Lung (tissue), 12 donors: ENCODE results near the gene SLC5A9. TPM values are rescaled to one million over a fixed set of nuclear protein-coding genes. Genes with fewer than 3 reads are reported as not detected.

Experiments
- ATAC-seq: fragments of 200-7000 bp; cut with Tn5 transposase; one replicate; pipeline ENCODE4 v1.9.1; 2020; ENCODE audit warnings: moderate number of reproducible peaks; ENCODE audit not compliant: insufficient read depth, low FRiP score
- DNase-seq, 3 donors: peaks; one replicate each; pipeline ENCODE4 v3.0.0-alpha.2; 2013 to 2017
- H3K27ac ChIP-seq, 2 donors: one replicate each; pipeline ENCODE4 v1.5.1; 2013; ENCODE audit warnings: mild to moderate bottlenecking in 2 of 2, moderate library complexity in 2 of 2, control low read depth in 1 of 2, inconsistent platforms in 1 of 2, low read depth in 1 of 2, low read length in 1 of 2
- H3K27me3 ChIP-seq, 3 donors: one replicate each; pipeline ENCODE4 v1.5.1; 2013; ENCODE audit warnings: low read length in 2 of 3; ENCODE audit not compliant: control insufficient read depth in 3 of 3, insufficient read depth in 3 of 3
- H3K36me3 ChIP-seq, 4 donors: one replicate each; pipeline ENCODE4 v1.5.1; 2013; ENCODE audit warnings: low read length in 4 of 4, mild to moderate bottlenecking in 1 of 4, moderate library complexity in 1 of 4; ENCODE audit not compliant: control insufficient read depth in 4 of 4, insufficient read depth in 4 of 4
- H3K4me1 ChIP-seq, 5 donors: one replicate each; pipeline ENCODE4 v1.5.1; 2013; ENCODE audit warnings: low read length in 5 of 5, mild to moderate bottlenecking in 2 of 5, moderate library complexity in 1 of 5; ENCODE audit not compliant: control insufficient read depth in 5 of 5, insufficient read depth in 5 of 5
- H3K4me3 ChIP-seq: one replicate; pipeline ENCODE4 v1.5.1; 2013; ENCODE audit warnings: mild to moderate bottlenecking, control low read depth, moderate library complexity
- H3K9ac ChIP-seq, 2 donors: one replicate each; pipeline ENCODE4 v1.5.1; 2013; ENCODE audit warnings: low read length in 2 of 2, control low read depth in 1 of 2; ENCODE audit not compliant: insufficient read depth in 1 of 2
- H3K9me3 ChIP-seq, 4 donors: one replicate each; pipeline ENCODE4 v1.5.1; 2013; ENCODE audit warnings: low read length in 3 of 4, mild to moderate bottlenecking in 1 of 4, moderate library complexity in 1 of 4; ENCODE audit not compliant: control insufficient read depth in 4 of 4, insufficient read depth in 3 of 4
- WGBS, 2 donors: extraction: QIAGEN DNeasy Blood & Tissue Kit; methylation state at CpG; one replicate each; pipeline ENCODE4 v1.1.7; 2013; 5-methylcytosine and 5-hydroxymethylcytosine counted together
- polyA plus RNA-seq, 2 donors: library from polyadenylated mRNA; stranded (reverse); fragments of 200-250 nt; gene quantifications; one replicate each; pipeline ENCODE4 v1.2.1, GENCODE V29; 2013
- total RNA-seq, 2 donors: library from RNA; depleted of rRNA in 1 of 2; stranded (reverse); fragments of >200 nt in 1 of 2; gene quantifications; one replicate each; pipeline ENCODE4 v1.2.1, GENCODE V29; 2014 to 2021
- TF ChIP-seq, protein P1 (sequence below): IDR thresholded peaks from 2 replicates; pipeline ENCODE4 v1.5.1; 2012; ENCODE audit warnings: mild to moderate bottlenecking; ENCODE audit errors: control extremely low read depth, extremely low read depth
- donor health status: control.
- donor health status: control.
- donor health status: Bipolar disorder and iron deficiency.
- donor health status: healthy.
- donor health status: DM: yes; HTN: yes; CAD: no.

SLC5A9 gene
- total and polyA plus RNA-seq, 4 donors = 1.4 to 20.3 (median 3.0) TPM

DNA sequence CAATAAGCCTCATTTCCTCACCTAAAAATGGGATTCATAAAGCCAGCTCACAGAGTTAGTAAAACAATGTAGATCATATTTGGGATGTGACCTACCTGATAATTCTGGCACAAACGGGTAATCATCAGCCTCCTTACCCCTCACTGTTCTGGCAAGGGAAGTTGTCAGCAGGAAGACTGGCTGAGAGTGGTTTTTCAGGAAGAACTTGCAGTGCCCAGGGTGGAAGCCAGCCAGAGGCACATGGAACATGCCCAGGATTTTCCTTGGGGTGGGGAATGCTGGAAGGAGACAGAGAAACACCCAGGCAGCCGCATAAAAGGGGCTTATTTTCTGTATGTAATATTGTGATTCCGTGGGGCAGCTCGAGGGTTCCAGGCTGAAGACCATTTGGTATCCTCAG lies 7.7 kb upstream of the SLC5A9 start:
- ATAC-seq = no peak
- peak in 1 of 3 donors; percentile 34 for DNase-seq
- Histone ChIP-seq H3K27ac (peak overlapping the region in 1 of 2 donors; percentile 17), H3K4me1 (peaks cover 0 to 4% (median 0%) of the 10 kb centered on the region in 5 donors), H3K4me3 (no peak overlapping the region), H3K9me3 (no peaks in the 10 kb centered on the region), H3K9ac (no peak overlapping the region), H3K36me3 (no peaks in the 10 kb centered on the region), H3K27me3 (no peaks in the 10 kb centered on the region)
- 74 to 83% methylated on average over 4 of the region's 4 CpGs for WGBS, 2 donors
- TF ChIP-seq, protein P1, sequence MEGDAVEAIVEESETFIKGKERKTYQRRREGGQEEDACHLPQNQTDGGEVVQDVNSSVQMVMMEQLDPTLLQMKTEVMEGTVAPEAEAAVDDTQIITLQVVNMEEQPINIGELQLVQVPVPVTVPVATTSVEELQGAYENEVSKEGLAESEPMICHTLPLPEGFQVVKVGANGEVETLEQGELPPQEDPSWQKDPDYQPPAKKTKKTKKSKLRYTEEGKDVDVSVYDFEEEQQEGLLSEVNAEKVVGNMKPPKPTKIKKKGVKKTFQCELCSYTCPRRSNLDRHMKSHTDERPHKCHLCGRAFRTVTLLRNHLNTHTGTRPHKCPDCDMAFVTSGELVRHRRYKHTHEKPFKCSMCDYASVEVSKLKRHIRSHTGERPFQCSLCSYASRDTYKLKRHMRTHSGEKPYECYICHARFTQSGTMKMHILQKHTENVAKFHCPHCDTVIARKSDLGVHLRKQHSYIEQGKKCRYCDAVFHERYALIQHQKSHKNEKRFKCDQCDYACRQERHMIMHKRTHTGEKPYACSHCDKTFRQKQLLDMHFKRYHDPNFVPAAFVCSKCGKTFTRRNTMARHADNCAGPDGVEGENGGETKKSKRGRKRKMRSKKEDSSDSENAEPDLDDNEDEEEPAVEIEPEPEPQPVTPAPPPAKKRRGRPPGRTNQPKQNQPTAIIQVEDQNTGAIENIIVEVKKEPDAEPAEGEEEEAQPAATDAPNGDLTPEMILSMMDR = no peak

DNA sequence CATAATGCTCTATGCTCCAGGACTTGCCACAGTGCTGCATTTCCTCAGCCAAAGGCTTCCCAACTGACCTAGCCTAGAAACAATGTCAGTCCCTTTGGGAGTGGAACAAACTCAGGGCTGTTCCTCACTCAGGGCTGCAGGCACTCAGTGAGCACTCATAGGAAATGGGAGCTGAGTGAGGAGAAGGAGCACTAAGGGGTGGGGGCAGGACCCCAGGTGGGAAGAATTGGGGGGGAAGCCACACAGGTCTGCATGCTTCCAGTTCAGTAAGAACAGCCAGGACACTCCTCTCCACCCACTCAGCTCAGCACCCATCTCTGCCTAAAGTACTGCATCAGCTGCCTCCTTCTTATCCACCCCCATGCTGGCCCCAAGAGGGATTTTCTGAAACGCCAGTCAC lies 7.3 kb upstream of the SLC5A9 start:
- Histone ChIP-seq H3K27me3 (no peaks in the 10 kb centered on the region), H3K4me1 (peaks cover 0 to 4% (median 0%) of the 10 kb centered on the region in 5 donors), H3K4me3 (no peak overlapping the region), H3K36me3 (no peaks in the 10 kb centered on the region), H3K9me3 (no peaks in the 10 kb centered on the region), H3K27ac (peak overlapping the region in 1 of 2 donors; percentile 17), H3K9ac (no peak overlapping the region)
- ATAC-seq (no peak), DNase-seq (no peak)
- WGBS, 2 donors = 67 to 83% methylated on average over 1 of the region's 1 CpG
- TF ChIP-seq, protein P1 = no peak

DNA sequence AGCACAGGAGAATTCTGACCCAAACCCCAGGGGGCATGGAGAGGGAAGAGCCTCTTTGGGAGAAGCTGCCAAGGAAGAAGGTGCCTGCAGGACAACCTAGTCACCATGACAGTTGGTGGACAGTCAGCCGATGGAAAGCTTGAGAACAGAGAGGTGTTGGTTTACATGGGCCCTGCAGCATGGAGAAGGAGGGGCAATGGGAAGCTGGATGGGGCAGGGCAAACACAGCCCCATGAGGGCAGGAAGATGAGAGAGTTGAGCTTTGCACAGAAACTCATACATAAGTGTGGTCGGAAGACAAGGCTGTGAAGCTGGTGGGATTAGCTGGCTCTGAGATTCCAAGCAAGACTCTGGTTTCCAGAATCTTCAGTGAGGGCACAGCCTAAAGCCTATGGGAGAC lies 6.6 kb upstream of the SLC5A9 start:
- H3K27ac ChIP-seq = no peak overlapping the region
- no peaks in the 10 kb centered on the region for H3K9me3 ChIP-seq
- no peaks in the 10 kb centered on the region for H3K27me3 ChIP-seq
- H3K9ac ChIP-seq = no peak overlapping the region
- H3K4me1 ChIP-seq = peaks cover 0 to 4% (median 0%) of the 10 kb centered on the region in 5 donors
- ATAC-seq (no peak), DNase-seq (no peak)
- no peaks in the 10 kb centered on the region for H3K36me3 ChIP-seq
- no peak overlapping the region for H3K4me3 ChIP-seq
- WGBS, 2 donors = 85 to 98% methylated on average over 2 of the region's 2 CpGs
- TF ChIP-seq, protein P1 = no peak

DNA sequence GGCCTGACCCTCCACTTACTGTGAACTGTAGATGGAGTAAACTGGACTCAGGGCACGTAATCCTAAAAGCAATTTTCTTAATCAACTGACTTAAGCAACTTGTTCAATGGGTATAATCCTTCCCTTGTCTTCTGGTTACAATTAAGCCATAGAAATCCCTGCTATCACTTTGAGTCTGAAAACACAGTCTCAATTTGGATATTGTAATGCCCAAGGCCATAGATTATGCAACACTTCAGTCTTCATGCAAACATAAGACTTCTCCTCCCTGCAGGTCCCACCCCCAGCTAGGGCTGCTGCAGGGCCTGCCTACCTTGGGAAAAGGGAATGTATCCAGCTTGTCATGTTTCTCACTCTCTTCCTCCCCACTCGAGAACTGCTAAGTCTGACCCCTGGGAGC lies 6.2 kb upstream of the SLC5A9 start:
- Histone ChIP-seq H3K9me3 (no peaks in the 10 kb centered on the region), H3K27me3 (no peaks in the 10 kb centered on the region), H3K4me3 (no peak overlapping the region), H3K4me1 (peaks cover 0 to 4% (median 0%) of the 10 kb centered on the region in 5 donors), H3K36me3 (no peaks in the 10 kb centered on the region), H3K9ac (no peak overlapping the region), H3K27ac (no peak overlapping the region)
- no peak for DNase-seq
- 71 to 84% methylated on average over 2 of the region's 2 CpGs for WGBS, 2 donors
- TF ChIP-seq, protein P1 = no peak
- no peak for ATAC-seq
